WERI-Rb-1 (cell line): ENCODE measurements around the gene C11orf24.
A peak's percentile ranks its signal among the peaks of the same experiment; 100 is the strongest.

Experiments used
- DNase-seq: peaks from one replicate; pipeline ENCODE4 v3.0.0-alpha.2; 2020
- H3K27ac ChIP-seq: fragments of 250-450 bp; sonication (Bioruptor Pico); 2 replicates; pipeline ENCODE4 v1.5.1; 2020; ENCODE audit warnings: mild to moderate bottlenecking, moderate library complexity
- H3K27me3 ChIP-seq: fragments of 250-450 bp; sonication (Bioruptor Pico); 2 replicates; pipeline ENCODE4 v1.5.1; 2021; ENCODE audit warnings: mild to moderate bottlenecking, low read depth, moderate library complexity; ENCODE audit not compliant: insufficient read depth, severe bottlenecking
- H3K36me3 ChIP-seq: fragments of 250-450 bp; sonication (Bioruptor Pico); 2 replicates; pipeline ENCODE4 v1.5.1; 2020; ENCODE audit warnings: mild to moderate bottlenecking, moderate library complexity
- H3K4me3 ChIP-seq: 2 replicates; pipeline ENCODE4 v1.5.1; 2011; ENCODE audit warnings: low read depth, mild to moderate bottlenecking, control low read depth, low read length
- H3K9me3 ChIP-seq: fragments of 250-450 bp; sonication (Bioruptor Pico); 2 replicates; pipeline ENCODE4 v1.5.1; 2021; ENCODE audit warnings: mild to moderate bottlenecking, moderate library complexity; ENCODE audit not compliant: severe bottlenecking
- CTCF ChIP-seq: IDR thresholded peaks from 2 replicates; pipeline ENCODE4 v1.5.1; 2011; ENCODE audit warnings: low read depth, mild to moderate bottlenecking, control low read depth, inconsistent platforms, low read length

C11orf24 gene

GRCh38 chr11:68216171-68216938 lies 55.4 kb downstream of the C11orf24 start:
- H3K4me3 ChIP-seq = no peak overlapping the region
- no peaks in the 10 kb centered on the region for H3K9me3 ChIP-seq
- no peaks in the 10 kb centered on the region for H3K36me3 ChIP-seq
- no peak for DNase-seq
- no peak overlapping the region for H3K27ac ChIP-seq
- no peak for TF ChIP-seq CTCF
- H3K27me3 ChIP-seq = no peaks in the 10 kb centered on the region

GRCh38 chr11:68215524-68216170 lies 56.1 kb downstream of the C11orf24 start:
- Histone ChIP-seq H3K9me3 (no peaks in the 10 kb centered on the region), H3K4me3 (no peak overlapping the region), H3K36me3 (no peaks in the 10 kb centered on the region), H3K27me3 (no peaks in the 10 kb centered on the region), H3K27ac (no peak overlapping the region)
- TF ChIP-seq CTCF = no peak
- no peak for DNase-seq

GRCh38 chr11:68215087-68215445 lies 56.7 kb downstream of the C11orf24 start:
- TF ChIP-seq CTCF = no peak
- Histone ChIP-seq H3K4me3 (no peak overlapping the region), H3K27me3 (no peaks in the 10 kb centered on the region), H3K36me3 (no peaks in the 10 kb centered on the region), H3K9me3 (no peaks in the 10 kb centered on the region), H3K27ac (no peak overlapping the region)
- DNase-seq = no peak

GRCh38 chr11:68214173-68215086 lies 57.3 kb downstream of the C11orf24 start:
- Histone ChIP-seq H3K4me3 (peak overlapping the region; percentile 95), H3K9me3 (no peaks in the 10 kb centered on the region), H3K27ac (peak overlapping the region; percentile 87), H3K27me3 (no peaks in the 10 kb centered on the region), H3K36me3 (no peaks in the 10 kb centered on the region)
- TF ChIP-seq CTCF = no peak
- DNase-seq = peak; percentile 21

GRCh38 chr11:68213555-68214172 lies 58.1 kb downstream of the C11orf24 start:
- Histone ChIP-seq H3K27me3 (no peaks in the 10 kb centered on the region), H3K4me3 (peak overlapping the region; percentile 95), H3K36me3 (no peaks in the 10 kb centered on the region), H3K27ac (peak overlapping the region; percentile 87), H3K9me3 (no peaks in the 10 kb centered on the region)
- TF ChIP-seq CTCF = no peak
- DNase-seq = peak; percentile 91
